ENCODE data around the gene MACF1. TPM values are rescaled to one million over a fixed set of nuclear protein-coding genes. Genes with fewer than 3 reads are reported as not detected.
A peak's percentile ranks its signal among the peaks of the same experiment; 100 is the strongest.

The MACF1 gene
- total RNA-seq, 1 donor: 352 TPM

- DNase-seq (ENCODE audit: low read depth in 2 of 3, low spot score in 2 of 3): no peak
Measured at GRCh38 chr1:39293375-39294070, 89.0 kb downstream of the MACF1 start.

- DNase-seq (ENCODE audit: low read depth in 2 of 3, low spot score in 2 of 3): no peak
Measured at GRCh38 chr1:39294531-39294930, 90.0 kb downstream of the MACF1 start.

GRCh38 chr1:39295901-39296300 is 91.4 kb downstream of the MACF1 start:
- DNase-seq (ENCODE audit: low read depth in 2 of 3, low spot score in 2 of 3): no peak

GRCh38 chr1:39297551-39297950 is 93.1 kb downstream of the MACF1 start:
- no peak for DNase-seq (ENCODE audit: low read depth in 2 of 3, low spot score in 2 of 3)

- DNase-seq (ENCODE audit: low read depth in 2 of 3, low spot score in 2 of 3): no peak
Measured at GRCh38 chr1:39301606-39302005, 97.1 kb downstream of the MACF1 start.

GRCh38 chr1:39305555-39305954 is 101.1 kb downstream of the MACF1 start:
- no peak for DNase-seq (ENCODE audit: low read depth in 2 of 3, low spot score in 2 of 3)

- DNase-seq (ENCODE audit: low read depth in 2 of 3, low spot score in 2 of 3): no peak
Measured at GRCh38 chr1:39310015-39310414, 105.5 kb downstream of the MACF1 start.

- DNase-seq (ENCODE audit: low read depth in 2 of 3, low spot score in 2 of 3): no peak
Measured at GRCh38 chr1:39310691-39311090, 106.2 kb downstream of the MACF1 start.

GRCh38 chr1:39317111-39317510 is 112.6 kb downstream of the MACF1 start:
- DNase-seq (ENCODE audit: low read depth in 2 of 3, low spot score in 2 of 3): no peak

- DNase-seq (ENCODE audit: low read depth in 2 of 3, low spot score in 2 of 3): peak in 2 of 3 donors; percentile 3 to 13
Measured at GRCh38 chr1:39317910-39318633, 113.6 kb downstream of the MACF1 start.

- no peak for DNase-seq (ENCODE audit: low read depth in 2 of 3, low spot score in 2 of 3)
Measured at GRCh38 chr1:39321979-39322378, 117.5 kb downstream of the MACF1 start.

- no peak for DNase-seq (ENCODE audit: low read depth in 2 of 3, low spot score in 2 of 3)
Measured at GRCh38 chr1:39322431-39322830, 117.9 kb downstream of the MACF1 start.

- no peak for DNase-seq (ENCODE audit: low read depth in 2 of 3, low spot score in 2 of 3)
Measured at GRCh38 chr1:39324888-39325287, 120.4 kb downstream of the MACF1 start.

- no peak for DNase-seq (ENCODE audit: low read depth in 2 of 3, low spot score in 2 of 3)
Measured at GRCh38 chr1:39326836-39327235, 122.3 kb downstream of the MACF1 start.

- no peak for DNase-seq (ENCODE audit: low read depth in 2 of 3, low spot score in 2 of 3)
Measured at GRCh38 chr1:39328095-39328494, 123.6 kb downstream of the MACF1 start.

- DNase-seq (ENCODE audit: low read depth in 2 of 3, low spot score in 2 of 3): no peak
Measured at GRCh38 chr1:39328586-39329121, 124.2 kb downstream of the MACF1 start.

GRCh38 chr1:39331647-39332046 is 127.2 kb downstream of the MACF1 start:
- DNase-seq (ENCODE audit: low read depth in 2 of 3, low spot score in 2 of 3): no peak

GRCh38 chr1:39332291-39332690 is 127.8 kb downstream of the MACF1 start:
- DNase-seq (ENCODE audit: low read depth in 2 of 3, low spot score in 2 of 3): no peak

- no peak for DNase-seq (ENCODE audit: low read depth in 2 of 3, low spot score in 2 of 3)
Measured at GRCh38 chr1:39332828-39333227, 128.3 kb downstream of the MACF1 start.

GRCh38 chr1:39333296-39333695 is 128.8 kb downstream of the MACF1 start:
- no peak for DNase-seq (ENCODE audit: low read depth in 2 of 3, low spot score in 2 of 3)

- no peak for DNase-seq (ENCODE audit: low read depth in 2 of 3, low spot score in 2 of 3)
Measured at GRCh38 chr1:39335216-39335615, 130.7 kb downstream of the MACF1 start.

- DNase-seq (ENCODE audit: low read depth in 2 of 3, low spot score in 2 of 3): no peak
Measured at GRCh38 chr1:39337067-39337466, 132.6 kb downstream of the MACF1 start.

Data from hematopoietic multipotent progenitor cell (in vitro differentiated cells).